OCI-LY7 (cell line): ENCODE data around the gene C3orf20. TPM values are rescaled to one million over a fixed set of nuclear protein-coding genes. Genes with fewer than 3 reads are reported as not detected.

Experiments
- BruUV-seq: library from RNA; stranded (reverse); fragments of 400-500 nt; replicated peaks from 2 replicates; lab custom pipeline; 2021; lab: Mats Ljungman, UMichigan
- CTCF ChIA-PET: fragments of 300-600 bp; sonication (Branson Sonifier 250); formaldehyde crosslinking; loops from one replicate; lab custom pipeline; 2022; ENCODE audit warnings: antibody characterized with exemption; ENCODE audit not compliant: unreplicated experiment; lab: Charles Lee
- POLR2A ChIA-PET: fragments of 300-600 bp; sonication (Branson Sonifier 250); formaldehyde crosslinking; loops from one replicate; lab custom pipeline; 2022; ENCODE audit warnings: antibody characterized with exemption; lab: Charles Lee
- DNase-seq: peaks from one replicate; pipeline ENCODE4 v3.0.0-alpha.2; 2015; ENCODE audit warnings: low spot score
- H2AFZ ChIP-seq: fragments of 200-600 bp; sonication (generic), shearing (Covaris generic); 2 replicates; pipeline ENCODE4 v1.6.1; 2014; ENCODE audit warnings: mild to moderate bottlenecking, antibody characterized with exemption, low read length, moderate library complexity
- H3K27ac ChIP-seq: fragments of 200-600 bp; sonication (generic); 2 replicates; pipeline ENCODE4 v1.5.1; 2014; ENCODE audit warnings: mixed run types, low read depth, mild to moderate bottlenecking, moderate library complexity, low read length, inconsistent platforms; ENCODE audit not compliant: poor library complexity, severe bottlenecking
- H3K36me3 ChIP-seq: fragments of 200-600 bp; sonication (generic); 2 replicates; pipeline ENCODE4 v1.6.1; 2014; ENCODE audit warnings: mild to moderate bottlenecking, antibody characterized with exemption, low read length, moderate library complexity, mixed read lengths; ENCODE audit not compliant: insufficient read depth
- H3K4me1 ChIP-seq: fragments of 200-600 bp; sonication (generic); 2 replicates; pipeline ENCODE4 v1.5.1; 2014; ENCODE audit warnings: mild to moderate bottlenecking, low read length; ENCODE audit not compliant: insufficient read depth, poor library complexity, severe bottlenecking
- H3K4me2 ChIP-seq: fragments of 200-600 bp; sonication (generic); 2 replicates; pipeline ENCODE4 v1.6.1; 2014; ENCODE audit warnings: mild to moderate bottlenecking, low read length
- H3K4me3 ChIP-seq: fragments of 200-600 bp; sonication (generic); 2 replicates; pipeline ENCODE4 v1.5.1; 2014; ENCODE audit warnings: mild to moderate bottlenecking, low read depth, low read length; ENCODE audit not compliant: poor library complexity, severe bottlenecking
- H3K79me2 ChIP-seq: fragments of 200-600 bp; sonication (generic); 2 replicates; pipeline ENCODE4 v1.6.1; 2016; ENCODE audit warnings: low read depth, mild to moderate bottlenecking, low read length, moderate library complexity, mixed read lengths; ENCODE audit not compliant: insufficient read depth
- H3K9me2 ChIP-seq: fragments of 200-600 bp; sonication (generic); 2 replicates; pipeline ENCODE4 v1.6.1; 2016; ENCODE audit warnings: mild to moderate bottlenecking, low read length, mixed read lengths; ENCODE audit not compliant: insufficient read depth
- H3K9me3 ChIP-seq: fragments of 200-600 bp; sonication (generic); 2 replicates; pipeline ENCODE4 v1.6.1; 2014; ENCODE audit warnings: mild to moderate bottlenecking, mixed run types, low read length, mixed read lengths
- H4K20me1 ChIP-seq: fragments of 200-600 bp; sonication (generic); 2 replicates; pipeline ENCODE4 v1.6.1; 2014; ENCODE audit warnings: mild to moderate bottlenecking, antibody characterized with exemption, low read length, moderate library complexity, mixed read lengths; ENCODE audit not compliant: insufficient read depth
- EZH2phosphoT487 ChIP-seq: fragments of 200-600 bp; sonication (generic); IDR thresholded peaks from 2 replicates; pipeline ENCODE4 v1.6.1; 2018; ENCODE audit warnings: low read depth, borderline replicate concordance, mild to moderate bottlenecking, mixed run types, antibody characterized with exemption, low read length, moderate library complexity, mixed read lengths
- intact Hi-C: fragments of 100-400 bp; cut with micrococcal nuclease; formaldehyde crosslinking; loops from one replicate; pipeline ENCODE4 v1.10.0; 2022; ENCODE audit not compliant: unreplicated experiment
- total RNA-seq, 2 experiments: library from RNA; depleted of rRNA in 1 of 2; stranded (reverse); fragments of >200 nt in 1 of 2; shearing (Covaris generic) in 1 of 2; gene quantifications; 2 replicates each; pipeline ENCODE4 v1.2.3, GENCODE V29; 2014 to 2022
- TF ChIP-seq, protein P1 (sequence below): fragments of 200-600 bp; sonication (generic); conservative IDR thresholded peaks from 2 replicates; pipeline ENCODE4 v1.5.1; 2014; ENCODE audit warnings: mild to moderate bottlenecking, antibody characterized with exemption, low read length, moderate library complexity, mixed read lengths

The C3orf20 gene
- total RNA-seq, 2 experiments from 2014 or later, result 2.2 to 2.7 TPM

DNA sequence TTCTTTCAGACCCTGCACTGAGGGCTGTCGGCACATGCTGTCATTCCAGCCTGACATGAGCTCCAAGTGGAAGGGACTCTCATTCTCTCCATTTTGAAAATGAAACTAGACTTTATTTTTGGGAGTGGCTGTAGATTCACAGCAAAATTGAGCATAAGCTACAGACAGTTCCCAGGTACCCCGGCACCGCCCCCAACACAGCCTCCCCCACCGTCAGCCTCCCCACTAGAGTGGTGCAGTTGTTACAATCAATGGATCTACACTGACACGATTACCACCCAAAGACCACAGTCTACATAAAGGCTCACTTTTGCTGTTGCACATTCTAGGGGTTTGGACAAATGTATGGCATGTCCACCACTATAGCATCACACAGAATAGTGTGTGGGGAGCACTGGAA, 114.3 kb downstream of the C3orf20 start:
- Histone ChIP-seq H3K4me3 (no peak overlapping the region), H2AFZ (no peak overlapping the region), H3K79me2 (no peaks in the 10 kb centered on the region), H3K4me2 (no peak overlapping the region; the same call in 1 of the 2 replicates), H4K20me1 (no peaks in the 10 kb centered on the region), H3K36me3 (no peaks in the 10 kb centered on the region), H3K27ac (no peak overlapping the region), H3K9me3 (no peaks in the 10 kb centered on the region), H3K4me1 (no peaks in the 10 kb centered on the region), H3K9me2 (no peaks in the 10 kb centered on the region)
- ChIA-PET CTCF (no interaction called here), POLR2A (interaction anchor here (0.5 kb wide), 1 partner anchor 39 kb away, joined by 3 read pairs; no protein-coding TSS in a partner anchor)
- intact Hi-C loops, result loop anchor here (10.0 kb wide), 1 partner anchor 284 kb away; no protein-coding TSS in a partner anchor
- no peak for DNase-seq
- no TSS peak for BruUV-seq
- no peak for TF ChIP-seq EZH2phosphoT487
- TF ChIP-seq, protein P1, sequence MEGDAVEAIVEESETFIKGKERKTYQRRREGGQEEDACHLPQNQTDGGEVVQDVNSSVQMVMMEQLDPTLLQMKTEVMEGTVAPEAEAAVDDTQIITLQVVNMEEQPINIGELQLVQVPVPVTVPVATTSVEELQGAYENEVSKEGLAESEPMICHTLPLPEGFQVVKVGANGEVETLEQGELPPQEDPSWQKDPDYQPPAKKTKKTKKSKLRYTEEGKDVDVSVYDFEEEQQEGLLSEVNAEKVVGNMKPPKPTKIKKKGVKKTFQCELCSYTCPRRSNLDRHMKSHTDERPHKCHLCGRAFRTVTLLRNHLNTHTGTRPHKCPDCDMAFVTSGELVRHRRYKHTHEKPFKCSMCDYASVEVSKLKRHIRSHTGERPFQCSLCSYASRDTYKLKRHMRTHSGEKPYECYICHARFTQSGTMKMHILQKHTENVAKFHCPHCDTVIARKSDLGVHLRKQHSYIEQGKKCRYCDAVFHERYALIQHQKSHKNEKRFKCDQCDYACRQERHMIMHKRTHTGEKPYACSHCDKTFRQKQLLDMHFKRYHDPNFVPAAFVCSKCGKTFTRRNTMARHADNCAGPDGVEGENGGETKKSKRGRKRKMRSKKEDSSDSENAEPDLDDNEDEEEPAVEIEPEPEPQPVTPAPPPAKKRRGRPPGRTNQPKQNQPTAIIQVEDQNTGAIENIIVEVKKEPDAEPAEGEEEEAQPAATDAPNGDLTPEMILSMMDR, result no peak

DNA sequence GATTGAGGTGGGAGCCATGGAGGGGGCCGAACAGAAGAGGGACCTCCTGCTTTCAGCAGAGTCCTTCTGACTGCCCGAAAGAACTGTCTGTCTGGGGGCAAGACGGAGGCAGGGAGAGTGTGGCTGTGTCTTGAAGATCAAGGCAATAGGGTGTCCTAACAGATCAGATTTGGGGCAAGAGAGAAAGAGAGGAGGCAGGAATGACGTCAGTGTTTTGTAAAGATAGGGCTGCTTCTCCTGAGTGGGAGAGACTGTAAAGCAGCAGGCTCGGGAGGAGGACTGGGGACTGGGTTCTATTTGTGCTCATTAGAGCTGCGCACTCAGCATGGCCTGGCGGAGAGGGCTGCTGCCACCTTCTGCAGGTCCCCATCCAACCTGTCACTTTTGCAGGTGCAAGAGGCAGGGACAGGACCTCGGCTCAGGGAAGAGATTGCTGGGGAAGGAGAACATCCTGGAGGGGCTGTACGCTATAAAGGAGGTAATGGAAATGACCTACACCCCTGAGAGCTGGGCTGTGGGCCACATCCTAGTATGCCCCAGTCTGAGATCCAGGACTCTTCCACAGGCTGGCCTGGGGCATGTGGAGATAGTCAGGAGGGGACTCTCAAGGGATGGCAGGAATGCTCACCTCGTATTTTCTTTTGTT, 114.8 kb downstream of the C3orf20 start:
- ChIA-PET POLR2A (no interaction called here), CTCF (no interaction called here)
- no peaks in the 10 kb centered on the region for H3K79me2 ChIP-seq
- no peaks in the 10 kb centered on the region for H3K36me3 ChIP-seq
- no peak overlapping the region for H3K27ac ChIP-seq
- H3K4me1 ChIP-seq, result no peaks in the 10 kb centered on the region
- no peaks in the 10 kb centered on the region for H3K9me3 ChIP-seq
- DNase-seq, result no peak
- no peak overlapping the region for H3K4me3 ChIP-seq
- no peaks in the 10 kb centered on the region for H4K20me1 ChIP-seq
- H3K9me2 ChIP-seq, result no peaks in the 10 kb centered on the region
- TF ChIP-seq, protein P1, result no peak
- TF ChIP-seq EZH2phosphoT487, result no peak
- no peak overlapping the region for H2AFZ ChIP-seq
- no TSS peak for BruUV-seq
- intact Hi-C loops, result loop anchor here (10.0 kb wide), 1 partner anchor 285 kb away; no protein-coding TSS in a partner anchor
- no peak overlapping the region for H3K4me2 ChIP-seq

DNA sequence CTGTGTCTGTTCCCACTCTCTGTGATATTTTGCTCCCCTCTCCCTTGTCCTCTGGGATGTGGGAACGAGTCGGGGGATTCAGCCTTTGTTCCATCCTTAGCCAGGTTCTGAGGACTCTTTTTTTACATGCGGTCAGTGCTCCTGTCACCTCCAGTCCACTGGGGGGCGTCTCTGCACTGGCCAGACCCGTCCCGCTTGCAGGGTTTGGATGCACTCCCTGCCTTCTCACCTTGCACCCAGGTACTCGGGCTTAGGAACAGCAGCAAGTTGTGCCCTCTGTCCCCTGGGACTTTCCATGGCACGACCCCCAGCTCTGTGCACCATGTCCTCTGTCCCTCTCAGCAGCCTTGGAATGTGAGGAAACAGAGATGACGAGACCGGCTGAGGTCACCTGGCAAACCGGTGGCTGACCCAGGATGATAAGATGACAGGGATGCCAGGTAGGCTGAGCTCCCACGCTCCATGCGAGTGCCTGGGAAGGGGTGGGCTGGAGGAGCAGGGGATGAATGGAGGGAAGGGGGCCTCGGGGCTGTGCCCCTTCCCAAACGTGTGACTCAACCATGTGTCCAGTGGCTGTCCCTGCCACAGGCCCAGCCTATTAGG, 116.5 kb downstream of the C3orf20 start:
- Histone ChIP-seq H3K4me3 (no peak overlapping the region), H3K9me3 (no peaks in the 10 kb centered on the region), H3K36me3 (no peaks in the 10 kb centered on the region), H3K27ac (no peak overlapping the region), H4K20me1 (no peaks in the 10 kb centered on the region), H3K79me2 (no peaks in the 10 kb centered on the region), H2AFZ (no peak overlapping the region), H3K9me2 (no peaks in the 10 kb centered on the region), H3K4me2 (no peak overlapping the region), H3K4me1 (no peaks in the 10 kb centered on the region)
- no peak for TF ChIP-seq EZH2phosphoT487
- TF ChIP-seq, protein P1, result peak; percentile 78
- intact Hi-C loops, result loop anchor here (1.0 kb wide), 1 partner anchor 130 kb away; no protein-coding TSS in a partner anchor
- DNase-seq, result peak; percentile 60
- no TSS peak for BruUV-seq
- ChIA-PET CTCF (no interaction called here), POLR2A (no interaction called here)
